Activated CD8-positive, alpha-beta memory T cell treated with anti-CD3 and anti-CD28 coated beads, Interleukin-2, amount 10 ng/mL, durations not matched to agents 7 days and 5 days (primary cell): Measurements from ENCODE around the gene DEFB128. TPM values are rescaled to one million over a fixed set of nuclear protein-coding genes. Genes with fewer than 3 reads are reported as not detected.

ENCODE experiments used
- total RNA-seq, 2 experiments: library from RNA; stranded (reverse); gene quantifications; one replicate each; pipeline ENCODE4 v1.2.3, GENCODE V29; 2021

The DEFB128 gene
- total RNA-seq, 2 experiments from 2014 or later: not detected

Other genes with a start within 250 kb of the DEFB128 start
- not detected for gene DEFB125, start 102.0 kb downstream of the DEFB128 start, total RNA-seq
- not detected for gene DEFB126, start 47.1 kb downstream of the DEFB128 start, total RNA-seq
- not detected for gene DEFB127, start 32.3 kb downstream of the DEFB128 start, total RNA-seq
- not detected for gene DEFB129, start 37.5 kb upstream of the DEFB128 start, total RNA-seq
- not detected for gene DEFB132, start 68.0 kb upstream of the DEFB128 start, total RNA-seq
- gene C20orf96, start 101.0 kb upstream of the DEFB128 start, total RNA-seq: 1 to 10 TPM; 7.5 to 8.2 TPM
- gene ZCCHC3, start 107.9 kb upstream of the DEFB128 start, total RNA-seq: 10 to 100 TPM; 27.4 to 28.2 TPM
- 1 to 10 TPM; 5.7 to 6.3 TPM for gene SOX12, start 135.8 kb upstream of the DEFB128 start, total RNA-seq
- gene NRSN2, start 157.4 kb upstream of the DEFB128 start, total RNA-seq: 1 to 10 TPM; 2.9 to 5.0 TPM
- 10 to 100 TPM; 22.4 to 25.4 TPM for gene TRIB3, start 191.0 kb upstream of the DEFB128 start, total RNA-seq
- 100 to 1,000 TPM; 114 to 173 TPM for gene RBCK1, start 218.6 kb upstream of the DEFB128 start, total RNA-seq